Esophagus muscularis mucosa (tissue), 4 donors: ENCODE results near the gene RMI2. TPM values are rescaled to one million over a fixed set of nuclear protein-coding genes. Genes with fewer than 3 reads are reported as not detected.

Experiments used
- DNase-seq: peaks from one replicate; pipeline ENCODE4 v3.0.0-alpha.2; 2017; ENCODE audit errors: extremely low spot score
- H3K27ac ChIP-seq, 4 donors: fragments of 200-600 bp; sonication (generic); replicated peaks in 1 of 4; 1 replicate in 3 of 4; 2 replicates in 1 of 4; pipeline ENCODE4 v1.5.1; 2016 to 2019; ENCODE audit warnings: mild to moderate bottlenecking in 1 of 4
- H3K27me3 ChIP-seq, 4 donors: fragments of 200-600 bp; sonication (generic); one replicate each; pipeline versions ENCODE4 v1.5.1 to v1.6.0; 2016 to 2019
- H3K36me3 ChIP-seq, 4 donors: fragments of 200-600 bp; sonication (generic); one replicate each; pipeline ENCODE4 v1.5.1; 2016 to 2019
- H3K4me1 ChIP-seq, 4 donors: fragments of 200-600 bp; sonication (generic); one replicate each; pipeline ENCODE4 v1.5.1; 2016 to 2019
- H3K4me3 ChIP-seq, 4 donors: fragments of 200-600 bp; sonication (generic); 1 replicate in 2 of 4; 2 replicates in 2 of 4; pipeline ENCODE4 v1.5.1; 2016 to 2019; ENCODE audit warnings: mild to moderate bottlenecking in 4 of 4, moderate library complexity in 1 of 4
- H3K9me3 ChIP-seq, 4 donors: fragments of 200-600 bp; sonication (generic); 1 replicate in 3 of 4; 2 replicates in 1 of 4; pipeline ENCODE4 v1.5.1; 2016 to 2019
- EP300 ChIP-seq: sonication (generic); formaldehyde crosslinking; IDR thresholded peaks from one replicate; pipeline ENCODE4 v1.6.1; 2017; ENCODE audit warnings: antibody characterized with exemption
- POLR2A ChIP-seq: fragments of 450-650 bp; IDR thresholded peaks from one replicate; pipeline ENCODE4 v1.6.1; 2017; ENCODE audit warnings: antibody characterized with exemption, moderate library complexity, mild to moderate bottlenecking, low read depth
- POLR2AphosphoS5 ChIP-seq, 2 donors: sonication (generic); formaldehyde crosslinking; IDR thresholded peaks; one replicate each; pipeline ENCODE4 v1.6.1; 2017; ENCODE audit warnings: antibody characterized with exemption in 2 of 2
- WGBS: methylation state at CpG from one replicate; pipeline ENCODE4 v1.1.5; 2018; 5-methylcytosine and 5-hydroxymethylcytosine counted together
- intact Hi-C: fragments of 100-400 bp; cut with DNase I; formaldehyde crosslinking; loops from one replicate; pipeline ENCODE4 v1.15.1; 2023
- total RNA-seq, 4 donors: library from RNA; depleted of rRNA; stranded (reverse); fragments of >200 nt; gene quantifications; one replicate each; pipeline versions ENCODE4 v1.1.0 to v1.2.1, GENCODE V29; 2016
- TF ChIP-seq, protein P1 (sequence below), 3 experiments: fragments of 200-600 bp in 2 of 3; fragments of 450-650 bp in 1 of 3; sonication (generic) in 2 of 3; IDR thresholded peaks; one replicate each; pipeline ENCODE4 v1.5.1; 2017 to 2019; ENCODE audit warnings: antibody characterized with exemption in 3 of 3, mild to moderate bottlenecking in 2 of 3, moderate library complexity in 1 of 3

Gene RMI2
- total RNA-seq, 4 donors from 2014 or later: 0.29 to 1.7 (median 0.33) TPM; not detected in 1

GRCh38 chr16:11334831-11335404 lies 10.3 kb upstream of the RMI2 start:
- no peaks in the 10 kb centered on the region for H3K36me3 ChIP-seq
- H3K27ac ChIP-seq: no peak overlapping the region
- WGBS: 88% methylated on average over 6 of the region's 6 CpGs
- H3K9me3 ChIP-seq: no peaks in the 10 kb centered on the region
- DNase-seq: no peak
- H3K4me1 ChIP-seq: no peaks in the 10 kb centered on the region
- TF ChIP-seq POLR2A (no peak), EP300 (no peak), POLR2AphosphoS5 (IDR thresholded peaks at IDR 0.05) (no peak)
- TF ChIP-seq, protein P1, sequence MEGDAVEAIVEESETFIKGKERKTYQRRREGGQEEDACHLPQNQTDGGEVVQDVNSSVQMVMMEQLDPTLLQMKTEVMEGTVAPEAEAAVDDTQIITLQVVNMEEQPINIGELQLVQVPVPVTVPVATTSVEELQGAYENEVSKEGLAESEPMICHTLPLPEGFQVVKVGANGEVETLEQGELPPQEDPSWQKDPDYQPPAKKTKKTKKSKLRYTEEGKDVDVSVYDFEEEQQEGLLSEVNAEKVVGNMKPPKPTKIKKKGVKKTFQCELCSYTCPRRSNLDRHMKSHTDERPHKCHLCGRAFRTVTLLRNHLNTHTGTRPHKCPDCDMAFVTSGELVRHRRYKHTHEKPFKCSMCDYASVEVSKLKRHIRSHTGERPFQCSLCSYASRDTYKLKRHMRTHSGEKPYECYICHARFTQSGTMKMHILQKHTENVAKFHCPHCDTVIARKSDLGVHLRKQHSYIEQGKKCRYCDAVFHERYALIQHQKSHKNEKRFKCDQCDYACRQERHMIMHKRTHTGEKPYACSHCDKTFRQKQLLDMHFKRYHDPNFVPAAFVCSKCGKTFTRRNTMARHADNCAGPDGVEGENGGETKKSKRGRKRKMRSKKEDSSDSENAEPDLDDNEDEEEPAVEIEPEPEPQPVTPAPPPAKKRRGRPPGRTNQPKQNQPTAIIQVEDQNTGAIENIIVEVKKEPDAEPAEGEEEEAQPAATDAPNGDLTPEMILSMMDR (IDR thresholded peaks at IDR 0.05): no peak
- intact Hi-C loops: no loop called here
- H3K27me3 ChIP-seq: peaks cover 0 to 3% (median 0%) of the 10 kb centered on the region in 4 donors
- H3K4me3 ChIP-seq: no peak overlapping the region

DNA sequence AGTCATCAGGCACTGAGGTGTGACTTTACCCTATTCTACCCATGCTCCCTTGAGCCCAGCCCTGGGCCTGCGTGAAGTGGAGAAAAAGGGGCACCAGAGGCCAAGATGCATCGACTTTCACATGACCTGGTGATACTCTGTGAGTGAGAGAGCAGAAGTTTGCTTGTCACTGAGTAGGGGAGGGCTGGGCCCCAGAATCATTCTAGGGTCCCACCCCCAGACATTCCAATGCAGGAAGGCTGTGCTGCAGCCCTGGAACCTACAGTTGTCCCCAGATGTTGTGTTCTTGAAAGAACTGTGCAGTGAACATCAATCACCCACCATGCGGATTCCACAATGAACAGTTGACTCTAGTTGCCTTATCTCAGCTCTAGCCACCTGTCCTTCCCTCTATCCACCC lies 6.2 kb upstream of the RMI2 start:
- H3K27me3 ChIP-seq: no peaks in the 10 kb centered on the region
- no peaks in the 10 kb centered on the region for H3K4me1 ChIP-seq
- 39% methylated on average over 3 of the region's 3 CpGs for WGBS
- no peaks in the 10 kb centered on the region for H3K9me3 ChIP-seq
- no peaks in the 10 kb centered on the region for H3K36me3 ChIP-seq
- no peak for DNase-seq
- TF ChIP-seq, protein P1 (IDR thresholded peaks at IDR 0.05): no peak
- TF ChIP-seq POLR2AphosphoS5 (IDR thresholded peaks at IDR 0.05) (no peak), EP300 (no peak), POLR2A (no peak)
- no peak overlapping the region for H3K4me3 ChIP-seq
- intact Hi-C loops: no loop called here
- H3K27ac ChIP-seq: no peak overlapping the region

GRCh38 chr16:11340710-11341109 lies 4.5 kb upstream of the RMI2 start:
- no peaks in the 10 kb centered on the region for H3K9me3 ChIP-seq
- DNase-seq: no peak
- peaks cover 7 to 10% (median 10%) of the 10 kb centered on the region in 4 donors for H3K4me1 ChIP-seq
- no peak overlapping the region for H3K4me3 ChIP-seq
- 66% methylated on average over 4 of the region's 4 CpGs for WGBS
- intact Hi-C loops: no loop called here
- H3K27me3 ChIP-seq: no peaks in the 10 kb centered on the region
- H3K27ac ChIP-seq: no peak overlapping the region
- TF ChIP-seq POLR2AphosphoS5 (IDR thresholded peaks at IDR 0.05) (no peak), EP300 (no peak), POLR2A (no peak)
- TF ChIP-seq, protein P1 (IDR thresholded peaks at IDR 0.05): no peak
- no peaks in the 10 kb centered on the region for H3K36me3 ChIP-seq

DNA sequence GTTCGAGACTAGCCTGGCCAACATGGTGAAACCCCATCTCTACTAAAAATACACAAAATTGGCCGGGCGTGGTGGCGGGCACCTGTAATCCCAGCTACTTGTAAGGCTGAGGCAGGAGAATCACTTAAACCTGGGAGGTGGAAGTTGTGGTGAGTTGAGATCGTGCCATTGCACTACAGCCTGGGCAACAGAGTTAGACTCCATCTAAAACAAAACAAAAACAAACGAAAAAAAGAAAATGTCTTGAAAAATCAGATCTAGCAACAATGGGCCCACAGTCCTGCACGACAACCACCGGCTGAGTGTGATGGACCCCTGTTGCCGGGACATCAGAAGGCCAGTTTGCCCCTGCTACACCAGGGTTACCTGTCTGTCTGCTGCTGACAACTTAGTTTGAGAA lies 3.9 kb upstream of the RMI2 start:
- DNase-seq: no peak
- H3K9me3 ChIP-seq: no peaks in the 10 kb centered on the region
- no peak overlapping the region for H3K4me3 ChIP-seq
- no peaks in the 10 kb centered on the region for H3K27me3 ChIP-seq
- intact Hi-C loops: no loop called here
- H3K36me3 ChIP-seq: no peaks in the 10 kb centered on the region
- H3K4me1 ChIP-seq: peaks cover 9 to 17% (median 14%) of the 10 kb centered on the region in 4 donors
- TF ChIP-seq POLR2AphosphoS5 (IDR thresholded peaks at IDR 0.05) (no peak), POLR2A (no peak), EP300 (no peak)
- TF ChIP-seq, protein P1 (IDR thresholded peaks at IDR 0.05): no peak
- WGBS: 87% methylated on average over 9 of the region's 9 CpGs
- no peak overlapping the region for H3K27ac ChIP-seq
